ENCODE data around the gene VENTX. TPM values are rescaled to one million over a fixed set of nuclear protein-coding genes. Genes with fewer than 3 reads are reported as not detected.

The VENTX gene
- total RNA-seq, 2 experiments from 2014 or later: 0.07 to 0.12 TPM

DNA sequence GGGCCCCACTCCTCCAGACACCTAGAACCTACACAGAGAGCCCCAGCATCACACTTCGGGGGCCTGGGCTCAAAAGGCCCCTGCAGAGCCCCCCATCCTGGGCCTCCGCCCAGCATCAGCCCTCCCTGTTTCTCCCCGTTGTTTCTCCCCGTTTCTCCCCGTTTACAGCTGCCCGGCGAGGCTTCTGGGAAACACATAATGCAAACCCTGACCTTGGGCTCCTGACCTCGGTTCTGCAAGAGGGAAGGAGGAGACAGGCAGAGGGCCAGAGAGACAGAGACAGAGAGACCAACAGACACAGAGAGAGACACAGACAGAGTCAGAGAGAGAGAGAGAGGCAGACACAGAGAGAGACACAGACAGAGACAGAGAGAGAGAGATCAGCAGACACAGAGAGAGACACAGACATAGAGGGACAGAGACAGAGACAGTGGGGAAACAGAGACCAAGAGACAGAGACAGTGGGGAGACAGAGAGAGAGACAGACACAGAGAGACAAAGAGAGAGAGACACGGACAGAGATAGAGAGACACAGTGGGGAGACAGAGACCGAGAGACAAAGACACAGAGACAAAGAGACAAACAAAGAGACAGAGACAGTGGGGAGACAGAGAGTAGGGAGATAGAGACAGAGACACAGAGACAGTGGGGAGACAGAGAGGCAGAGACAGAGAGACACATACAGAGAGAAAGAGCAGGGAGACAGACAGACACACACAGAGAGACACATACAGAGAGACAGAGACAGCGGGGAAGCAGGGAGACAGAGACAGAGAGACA, 12.5 kb downstream of the VENTX start:
- H3K27me3 Mint-ChIP-seq: peaks cover 1% of the 10 kb centered on the region
- H3K27ac Mint-ChIP-seq: no peak overlapping the region
- no peak for DNase-seq
- intact Hi-C loops (cut with micrococcal nuclease): no loop called here
- H3K9me3 Mint-ChIP-seq: no peaks in the 10 kb centered on the region
- CTCF ChIA-PET: no interaction called here
- H3K4me1 Mint-ChIP-seq (ENCODE audit: low read depth): no peaks in the 10 kb centered on the region
- no peaks in the 10 kb centered on the region for H3K36me3 Mint-ChIP-seq
- no peak overlapping the region for H3K4me3 Mint-ChIP-seq
- POLR2A ChIA-PET: no interaction called here

DNA sequence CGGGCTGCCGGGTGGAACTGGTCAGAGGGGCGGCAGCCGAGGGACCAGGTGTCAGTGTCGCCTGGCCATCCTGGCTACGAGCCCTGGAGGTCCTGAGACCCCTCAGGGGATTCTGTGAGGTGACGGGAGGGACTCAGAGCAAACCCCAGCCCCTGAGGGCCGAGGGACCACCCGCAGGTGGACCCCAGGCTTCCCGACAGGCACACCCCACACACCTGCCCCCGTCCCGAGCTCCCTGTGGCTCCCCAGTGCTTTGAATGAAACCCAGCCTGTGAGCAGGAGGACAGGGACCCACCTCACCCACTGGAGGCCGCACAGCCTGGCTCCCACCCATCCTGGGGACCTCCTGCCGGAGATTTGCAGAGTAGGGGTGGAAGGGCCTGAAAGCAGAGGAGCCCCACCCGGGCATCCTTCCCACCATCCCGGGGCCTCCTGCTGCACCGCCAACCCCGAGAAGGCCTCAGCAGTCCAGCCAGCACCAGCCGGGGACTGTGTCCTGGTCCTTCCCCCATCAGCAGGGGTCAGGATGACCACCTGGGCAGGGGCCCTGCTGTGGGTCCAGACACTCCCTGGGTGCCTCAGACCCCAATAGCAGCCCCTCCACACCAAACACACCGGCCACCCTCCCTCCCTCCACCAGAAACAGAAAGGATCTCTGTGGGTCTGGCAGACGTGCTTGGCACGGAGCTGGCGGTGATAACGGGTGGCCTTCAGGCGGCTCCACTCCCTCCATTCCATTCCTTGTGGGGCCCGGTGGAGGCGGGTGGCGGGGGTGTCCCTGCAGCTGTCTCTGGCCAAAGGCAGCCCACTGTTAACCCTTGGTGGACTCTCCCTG, 13.9 kb downstream of the VENTX start:
- Mint-ChIP-seq H3K36me3 (no peaks in the 10 kb centered on the region), H3K4me3 (no peak overlapping the region), H3K4me1 (ENCODE audit: low read depth) (no peaks in the 10 kb centered on the region), H3K27me3 (peaks cover 1% of the 10 kb centered on the region), H3K27ac (no peak overlapping the region), H3K9me3 (no peaks in the 10 kb centered on the region)
- POLR2A ChIA-PET: no interaction called here
- CTCF ChIA-PET: no interaction called here
- intact Hi-C loops (cut with micrococcal nuclease): no loop called here
- DNase-seq: no peak

DNA sequence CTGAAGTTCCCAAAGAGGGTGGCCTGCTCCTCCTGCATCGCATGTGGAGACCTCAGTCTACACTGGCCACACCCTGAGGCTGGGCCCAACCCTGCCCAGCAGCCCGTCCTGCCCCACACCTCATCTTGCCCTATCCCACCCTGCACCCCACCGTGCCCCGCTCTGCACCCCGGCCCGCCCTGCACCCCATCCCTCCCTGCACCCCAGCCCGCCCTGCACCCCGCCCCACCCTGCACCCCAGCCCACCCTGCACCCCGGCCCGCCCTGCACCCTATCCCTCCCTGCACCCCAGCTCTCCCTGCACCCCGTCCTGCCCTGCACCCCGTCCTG, 14.5 kb downstream of the VENTX start:
- Mint-ChIP-seq H3K27me3 (peaks cover 1% of the 10 kb centered on the region), H3K9me3 (no peaks in the 10 kb centered on the region), H3K4me1 (ENCODE audit: low read depth) (peaks cover 3% of the 10 kb centered on the region), H3K27ac (no peak overlapping the region), H3K36me3 (no peaks in the 10 kb centered on the region), H3K4me3 (no peak overlapping the region)
- ChIA-PET CTCF (no interaction called here), POLR2A (no interaction called here)
- no peak for DNase-seq
- intact Hi-C loops (cut with micrococcal nuclease): no loop called here

DNA sequence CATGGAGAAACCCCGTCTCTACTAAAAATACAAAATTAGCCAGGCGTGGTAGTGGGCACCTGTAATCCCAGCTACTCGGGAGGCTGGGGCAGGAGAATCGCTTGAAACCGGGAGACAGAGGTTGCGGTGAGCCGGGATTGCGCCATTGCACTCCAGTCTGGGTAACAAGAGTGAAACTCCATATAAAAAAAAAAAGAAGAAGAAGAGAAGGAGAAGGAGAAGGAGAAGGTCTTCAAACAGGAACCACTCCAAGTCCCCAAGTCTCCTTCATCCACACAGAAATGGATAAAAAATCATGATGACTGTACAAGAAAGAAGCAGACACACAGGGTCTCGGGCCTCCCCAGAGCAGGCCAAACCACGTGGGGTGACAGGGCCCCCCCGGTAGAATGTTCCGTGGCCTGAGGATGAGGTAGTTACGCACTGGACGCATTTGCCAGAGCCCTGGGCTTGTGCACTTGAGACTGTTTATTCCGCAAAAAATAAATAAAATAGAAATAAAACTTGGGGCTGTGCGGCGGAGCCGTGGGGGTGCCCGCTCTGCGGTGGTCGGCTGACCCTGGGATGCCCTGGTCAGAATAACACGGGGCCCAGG, 15.8 kb downstream of the VENTX start:
- Mint-ChIP-seq H3K27me3 (peaks cover 1% of the 10 kb centered on the region), H3K9me3 (no peaks in the 10 kb centered on the region), H3K4me3 (no peak overlapping the region), H3K27ac (no peak overlapping the region), H3K36me3 (no peaks in the 10 kb centered on the region), H3K4me1 (ENCODE audit: low read depth) (peaks cover 15% of the 10 kb centered on the region)
- intact Hi-C loops (cut with micrococcal nuclease): no loop called here
- POLR2A ChIA-PET: no interaction called here
- CTCF ChIA-PET: no interaction called here
- DNase-seq: no peak

DNA sequence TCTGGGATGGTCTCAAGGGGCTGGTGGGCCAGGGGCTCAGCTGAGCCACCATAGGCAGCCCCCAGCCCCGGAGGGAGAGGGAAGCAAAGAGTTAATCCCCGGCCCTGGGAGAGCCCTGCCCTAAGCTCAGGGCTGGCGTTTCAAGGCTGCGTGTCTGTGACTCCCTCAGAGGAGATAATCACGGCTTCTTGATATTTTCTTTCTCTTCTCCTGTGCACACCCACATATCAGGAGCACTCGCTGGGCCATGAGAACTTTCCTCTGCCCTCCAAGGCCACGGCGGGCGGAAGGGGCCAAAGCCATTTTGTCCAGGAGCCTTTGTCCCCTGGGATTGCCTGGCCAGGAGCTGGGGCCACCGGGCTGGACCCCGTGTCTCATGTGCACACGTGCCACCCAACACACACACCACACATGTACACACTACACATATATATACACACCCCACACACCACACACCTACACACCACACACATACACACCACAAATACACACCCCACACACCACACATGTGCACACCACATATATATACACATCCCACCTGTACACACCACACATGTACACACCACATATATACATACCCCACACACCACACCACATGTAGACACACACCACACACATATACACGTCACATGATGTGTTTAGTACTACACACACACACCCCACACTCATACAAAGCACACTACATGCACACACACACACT, 16.9 kb downstream of the VENTX start:
- H3K36me3 Mint-ChIP-seq: peaks cover 2% of the 10 kb centered on the region
- no peak overlapping the region for H3K4me3 Mint-ChIP-seq
- H3K27me3 Mint-ChIP-seq: peaks cover 3% of the 10 kb centered on the region
- intact Hi-C loops (cut with micrococcal nuclease): loop anchor here (5.0 kb wide), 1 partner anchor 292 kb away; no protein-coding TSS in a partner anchor
- ChIA-PET CTCF (no interaction called here), POLR2A (no interaction called here)
- no peak for DNase-seq
- no peaks in the 10 kb centered on the region for H3K9me3 Mint-ChIP-seq
- peaks cover 23% of the 10 kb centered on the region for H3K4me1 Mint-ChIP-seq (ENCODE audit: low read depth)
- H3K27ac Mint-ChIP-seq: no peak overlapping the region

DNA sequence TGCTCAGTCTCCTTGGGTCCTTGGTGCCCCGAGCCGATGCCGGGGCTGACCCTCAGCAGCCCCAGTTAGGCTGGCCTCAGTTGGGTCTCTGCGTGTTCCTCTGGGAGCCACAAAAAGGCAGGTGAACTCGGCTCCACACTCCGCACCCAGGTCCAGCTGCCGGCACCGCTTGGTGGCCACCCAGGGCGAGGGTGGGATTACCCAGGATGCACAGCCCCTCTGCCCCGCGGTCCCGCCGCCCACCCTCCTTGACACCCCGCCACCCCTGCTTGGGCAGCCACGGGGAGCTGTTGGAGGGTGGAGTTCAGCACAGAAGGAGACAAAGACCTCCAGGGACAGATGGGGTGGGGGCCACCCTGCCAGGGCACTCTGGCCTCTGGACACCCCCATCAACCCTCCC, 17.7 kb downstream of the VENTX start:
- ChIA-PET POLR2A (no interaction called here), CTCF (no interaction called here)
- peaks cover 2% of the 10 kb centered on the region for H3K27me3 Mint-ChIP-seq
- H3K27ac Mint-ChIP-seq: no peak overlapping the region
- H3K4me3 Mint-ChIP-seq: no peak overlapping the region
- intact Hi-C loops (cut with micrococcal nuclease): loop anchor here (5.0 kb wide), 1 partner anchor 293 kb away; no protein-coding TSS in a partner anchor
- peaks cover 30% of the 10 kb centered on the region for H3K4me1 Mint-ChIP-seq (ENCODE audit: low read depth)
- H3K9me3 Mint-ChIP-seq: no peaks in the 10 kb centered on the region
- peaks cover 2% of the 10 kb centered on the region for H3K36me3 Mint-ChIP-seq
- no peak for DNase-seq

DNA sequence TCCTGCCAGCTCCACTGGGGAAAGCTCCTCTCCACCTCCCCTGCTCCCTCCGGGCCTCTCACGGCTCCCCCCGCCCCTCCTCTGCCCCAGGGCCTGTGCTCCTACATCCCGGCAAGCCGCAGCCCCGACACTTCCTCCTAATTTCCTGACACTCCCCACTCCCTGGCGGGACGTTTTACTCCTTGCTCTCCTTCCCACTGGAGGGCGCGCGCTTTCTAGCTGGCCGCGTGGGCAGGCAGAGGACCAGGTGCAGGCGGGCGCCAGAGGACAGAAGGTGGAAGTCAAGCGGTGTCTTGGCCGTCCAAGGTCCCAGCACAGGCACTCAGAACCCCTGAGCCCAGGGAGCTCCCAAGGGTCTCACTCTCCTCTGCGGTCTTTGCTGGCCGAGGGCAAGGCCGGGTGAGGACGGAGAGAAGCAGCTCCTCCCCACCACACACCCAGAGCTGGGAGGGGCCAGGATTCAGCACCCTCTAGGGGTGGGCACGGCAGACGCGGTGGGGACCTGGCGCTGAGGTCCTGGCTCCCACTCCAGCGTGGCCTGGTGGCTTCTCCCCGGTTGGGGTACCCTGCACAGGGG, 19.9 kb downstream of the VENTX start:
- Mint-ChIP-seq H3K4me1 (ENCODE audit: low read depth) (peaks cover 45% of the 10 kb centered on the region), H3K36me3 (peaks cover 4% of the 10 kb centered on the region), H3K9me3 (no peaks in the 10 kb centered on the region), H3K27ac (peak overlapping the region; percentile 47), H3K27me3 (peaks cover 2% of the 10 kb centered on the region), H3K4me3 (peak overlapping the region; percentile 48)
- intact Hi-C loops (cut with micrococcal nuclease): loop anchor here (5.0 kb wide), 1 partner anchor 295 kb away; no protein-coding TSS in a partner anchor
- DNase-seq: peak; percentile 38
- POLR2A ChIA-PET: interaction anchor here (3.0 kb wide), 1 partner anchor 19 kb away, joined by 61 read pairs; the partner anchor contains the start of gene ADAM8
- CTCF ChIA-PET: interaction anchor here (0.9 to 3.5 kb wide), 6 partner anchors 10 to 114 kb away, joined by 3 to 28 read pairs (median 6); partner anchors contain the start of gene ADAM8

DNA sequence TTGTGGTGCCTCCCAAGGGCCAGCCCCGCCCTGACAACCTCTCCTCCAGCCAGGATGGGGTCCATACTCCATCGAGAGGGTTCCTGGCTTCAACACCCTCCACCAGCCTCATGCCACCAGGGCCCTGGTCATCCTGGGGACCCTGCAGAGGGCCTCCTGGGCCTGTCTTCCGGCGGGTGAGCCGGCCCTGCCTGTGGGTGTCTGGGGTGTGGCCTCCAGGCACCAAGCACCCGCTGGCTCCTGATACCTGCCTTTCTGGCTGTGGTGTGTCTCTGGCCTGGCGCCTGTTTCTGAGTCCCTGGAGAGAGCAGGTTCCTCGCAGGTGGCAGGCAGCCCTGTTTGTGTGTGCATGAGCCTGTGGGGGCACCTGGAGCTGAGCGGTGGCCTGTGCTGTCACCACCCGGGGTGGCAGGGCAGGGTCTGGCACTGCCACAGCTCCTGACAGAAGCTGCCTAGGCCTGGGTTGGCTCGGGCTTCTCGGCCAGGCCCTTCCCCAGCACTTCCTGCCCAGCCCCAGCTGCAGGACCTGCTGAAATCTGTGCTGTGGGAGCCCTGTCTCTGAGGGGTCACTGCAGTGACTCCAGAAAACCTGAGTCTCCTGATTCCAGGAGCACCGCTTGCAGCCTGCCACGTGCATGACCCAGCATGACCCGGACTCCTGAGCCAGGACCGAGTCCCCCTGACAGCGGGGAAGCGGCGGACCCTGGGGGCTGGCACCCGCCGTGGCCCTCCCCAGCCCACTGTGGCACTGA, 20.6 kb downstream of the VENTX start:
- POLR2A ChIA-PET: interaction anchor here (1.6 to 3.0 kb wide), 2 partner anchors 18 to 100 kb away, joined by 4 to 61 read pairs; partner anchors contain the start of gene ADAM8
- H3K4me1 Mint-ChIP-seq (ENCODE audit: low read depth): peaks cover 52% of the 10 kb centered on the region
- peaks cover 2% of the 10 kb centered on the region for H3K27me3 Mint-ChIP-seq
- no peaks in the 10 kb centered on the region for H3K9me3 Mint-ChIP-seq
- CTCF ChIA-PET: interaction anchor here (0.9 to 3.5 kb wide), 9 partner anchors 9 to 115 kb away, joined by 3 to 28 read pairs (median 7); partner anchors contain the start of gene ADAM8
- H3K4me3 Mint-ChIP-seq: peak overlapping the region; percentile 35
- DNase-seq: peak; percentile 72
- H3K27ac Mint-ChIP-seq: peak overlapping the region; percentile 82
- peaks cover 5% of the 10 kb centered on the region for H3K36me3 Mint-ChIP-seq
- intact Hi-C loops (cut with micrococcal nuclease): loop anchor here (5.0 kb wide), 1 partner anchor 296 kb away; no protein-coding TSS in a partner anchor

DNA sequence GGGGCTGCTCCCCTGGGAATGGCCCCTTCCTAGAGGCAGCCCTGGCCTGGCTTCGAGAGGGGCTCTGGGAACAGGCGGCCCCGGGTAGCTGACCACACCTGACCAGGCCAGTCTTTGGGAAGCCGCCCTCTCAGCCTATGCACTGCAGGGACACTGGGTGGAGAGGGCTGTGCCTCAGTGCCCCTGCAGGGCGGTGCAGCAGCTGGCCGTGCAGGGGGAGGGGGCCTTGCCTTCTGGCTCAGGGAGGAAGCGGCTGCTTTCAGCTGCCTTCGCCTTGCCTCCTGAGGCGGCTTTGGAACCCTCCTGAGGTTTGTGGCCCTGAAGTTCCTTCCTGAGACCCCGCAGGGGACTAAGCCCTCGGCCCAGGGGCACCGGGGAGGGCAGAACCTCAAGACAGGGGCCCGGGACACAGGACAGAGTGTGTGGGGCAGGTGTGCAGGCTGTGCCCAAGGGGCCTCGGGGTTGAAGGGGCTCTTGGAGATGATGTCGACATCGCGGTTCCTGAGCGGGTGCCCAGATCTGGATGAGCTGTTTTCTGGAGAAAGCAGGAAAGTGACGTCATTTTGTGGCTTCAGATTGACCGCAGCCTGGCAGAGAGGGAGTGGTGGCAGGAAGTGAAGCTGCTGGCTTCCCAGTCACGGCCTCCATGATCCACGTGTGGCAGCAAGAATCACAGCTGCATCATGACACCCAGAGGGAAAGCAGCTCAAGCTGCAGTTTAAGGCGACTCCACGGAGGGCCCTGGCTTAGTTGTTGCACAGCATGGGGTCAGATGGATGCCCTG, 21.4 kb downstream of the VENTX start:
- intact Hi-C loops (cut with micrococcal nuclease): loop anchor here (1.0 to 5.0 kb wide), 2 partner anchors 16 to 297 kb away; no protein-coding TSS in a partner anchor
- peak; percentile 98 for DNase-seq
- Mint-ChIP-seq H3K4me1 (ENCODE audit: low read depth) (peaks cover 59% of the 10 kb centered on the region), H3K4me3 (peak overlapping the region; percentile 65), H3K27ac (peak overlapping the region; percentile 89), H3K27me3 (peaks cover 2% of the 10 kb centered on the region), H3K36me3 (peaks cover 5% of the 10 kb centered on the region), H3K9me3 (no peaks in the 10 kb centered on the region)
- ChIA-PET POLR2A (interaction anchor here (0.7 to 3.0 kb wide), 5 partner anchors 12 to 131 kb away, joined by 3 to 61 read pairs (median 4); partner anchors contain the start of gene ADAM8), CTCF (interaction anchor here (1.2 to 3.5 kb wide), 5 partner anchors 16 to 116 kb away, joined by 5 to 28 read pairs (median 11); partner anchors contain the start of gene ADAM8)

DNA sequence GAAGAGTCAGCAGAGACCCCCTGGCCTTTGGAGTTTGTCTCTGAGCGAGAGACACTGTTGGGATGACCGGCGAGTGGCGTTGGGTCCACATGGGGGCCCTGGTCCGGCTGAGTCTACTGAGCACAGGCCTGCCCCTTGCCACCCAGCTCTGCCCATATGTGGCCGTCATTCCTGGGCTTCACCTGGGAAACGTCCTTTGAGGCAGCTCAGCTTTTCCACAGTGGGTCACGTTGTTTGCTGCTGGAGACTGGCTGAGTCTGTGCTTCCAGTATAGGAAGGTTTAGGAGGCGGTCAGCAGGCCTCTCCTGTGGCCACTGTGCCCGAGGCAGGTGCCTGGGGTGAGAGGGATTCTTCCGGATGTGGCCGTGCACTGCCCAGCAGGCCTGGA, 21.9 kb downstream of the VENTX start:
- intact Hi-C loops (cut with micrococcal nuclease): loop anchor here (1.0 to 5.0 kb wide), 2 partner anchors 16 to 297 kb away; no protein-coding TSS in a partner anchor
- Mint-ChIP-seq H3K27me3 (peaks cover 2% of the 10 kb centered on the region), H3K4me1 (ENCODE audit: low read depth) (peaks cover 64% of the 10 kb centered on the region), H3K27ac (peak overlapping the region; percentile 89), H3K36me3 (peaks cover 10% of the 10 kb centered on the region), H3K9me3 (no peaks in the 10 kb centered on the region), H3K4me3 (peak overlapping the region; percentile 65)
- ChIA-PET CTCF (interaction anchor here (1.2 to 3.5 kb wide), 5 partner anchors 16 to 116 kb away, joined by 5 to 28 read pairs (median 11); partner anchors contain the start of gene ADAM8), POLR2A (interaction anchor here (0.7 to 3.0 kb wide), 5 partner anchors 12 to 131 kb away, joined by 3 to 61 read pairs (median 4); partner anchors contain the start of gene ADAM8)
- DNase-seq: no peak

All from activated CD4-positive, alpha-beta memory T cell treated with anti-CD3 and anti-CD28 coated beads for 36 hours (primary cell).